Colonic mucosa (tissue), 4 donors: ENCODE results near the gene RPTOR. TPM values are rescaled to one million over a fixed set of nuclear protein-coding genes. Genes with fewer than 3 reads are reported as not detected.
"Not testable (repeated sequence)": the region's sequence is repeated elsewhere in the genome, so short reads cannot be mapped to it uniquely, and the experiment has no call there.

Source experiments
- DNase-seq: peaks from one replicate; pipeline ENCODE4 v3.0.0-alpha.2; 2020
- H3K27ac ChIP-seq: fragments of 200-600 bp; one replicate; pipeline ENCODE4 v1.8.0; 2021
- H3K27me3 ChIP-seq: fragments of 200-600 bp; one replicate; pipeline ENCODE4 v1.8.0; 2021
- H3K36me3 ChIP-seq: fragments of 200-600 bp; one replicate; pipeline ENCODE4 v1.8.0; 2021
- H3K4me1 ChIP-seq: fragments of 200-600 bp; one replicate; pipeline ENCODE4 v1.8.0; 2021; ENCODE audit warnings: mild to moderate bottlenecking
- H3K4me3 ChIP-seq: fragments of 200-600 bp; one replicate; pipeline ENCODE4 v1.8.0; 2021
- H3K9ac ChIP-seq, 2 donors: one replicate each; pipeline ENCODE4 v1.7.0; 2013; ENCODE audit warnings: control low read depth in 2 of 2, low read depth in 2 of 2, low read length in 2 of 2
- H3K9me3 ChIP-seq: fragments of 200-600 bp; one replicate; pipeline ENCODE4 v1.8.0; 2021
- intact Hi-C: fragments of 100-400 bp; cut with DNase I; formaldehyde crosslinking; loops from one replicate; pipeline ENCODE4 v1.14.1; 2022
- total RNA-seq, 2 donors: library from RNA; stranded (reverse); fragmentation: NEBNext Ultra II Directional in 1 of 2; extraction: Animal tissue kit (Norgen Biotek cat#: 25700) in 1 of 2; gene quantifications; one replicate each; pipeline ENCODE4 v1.2.1, GENCODE V29; 2021
- TF ChIP-seq, protein P1 (sequence below): fragments of 200-600 bp; IDR thresholded peaks from one replicate; pipeline ENCODE4 v1.8.0; 2022; ENCODE audit warnings: antibody characterized with exemption, mild to moderate bottlenecking
- donor health status: healthy.
- donor health status: DM: no; HTN: no; CAD: no.
- donor health status: DM: no; HTN: no; CAD: no.

Gene RPTOR
- total RNA-seq, 2 donors from 2014 or later = 21.2 to 39.6 TPM

DNA sequence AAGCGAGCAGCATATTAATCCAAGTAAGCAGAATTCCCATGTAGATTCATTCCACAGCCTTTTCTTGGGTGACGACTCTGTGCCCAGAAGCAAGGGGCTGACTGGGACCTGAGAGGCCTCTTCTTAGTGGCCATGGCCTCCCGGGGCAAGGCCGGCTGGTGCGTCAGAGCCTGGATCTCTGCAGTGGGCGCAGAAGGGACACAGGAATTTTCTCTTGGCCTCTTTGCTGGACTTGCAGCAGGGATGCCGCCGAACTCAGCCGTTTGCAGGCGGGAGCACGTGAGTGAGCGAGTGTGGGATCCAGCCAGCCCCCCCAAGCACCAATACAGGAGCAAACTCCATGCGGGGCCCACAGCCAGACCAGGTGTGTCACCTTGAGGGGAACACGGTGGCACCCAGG, 151.8 kb downstream of the RPTOR start:
- Histone ChIP-seq H3K36me3 (no peaks in the 10 kb centered on the region), H3K4me1 (peaks cover 5% of the 10 kb centered on the region), H3K9me3 (no peaks in the 10 kb centered on the region), H3K4me3 (no peak overlapping the region), H3K27ac (no peak overlapping the region), H3K27me3 (no peaks in the 10 kb centered on the region), H3K9ac (no peak overlapping the region)
- TF ChIP-seq, protein P1, sequence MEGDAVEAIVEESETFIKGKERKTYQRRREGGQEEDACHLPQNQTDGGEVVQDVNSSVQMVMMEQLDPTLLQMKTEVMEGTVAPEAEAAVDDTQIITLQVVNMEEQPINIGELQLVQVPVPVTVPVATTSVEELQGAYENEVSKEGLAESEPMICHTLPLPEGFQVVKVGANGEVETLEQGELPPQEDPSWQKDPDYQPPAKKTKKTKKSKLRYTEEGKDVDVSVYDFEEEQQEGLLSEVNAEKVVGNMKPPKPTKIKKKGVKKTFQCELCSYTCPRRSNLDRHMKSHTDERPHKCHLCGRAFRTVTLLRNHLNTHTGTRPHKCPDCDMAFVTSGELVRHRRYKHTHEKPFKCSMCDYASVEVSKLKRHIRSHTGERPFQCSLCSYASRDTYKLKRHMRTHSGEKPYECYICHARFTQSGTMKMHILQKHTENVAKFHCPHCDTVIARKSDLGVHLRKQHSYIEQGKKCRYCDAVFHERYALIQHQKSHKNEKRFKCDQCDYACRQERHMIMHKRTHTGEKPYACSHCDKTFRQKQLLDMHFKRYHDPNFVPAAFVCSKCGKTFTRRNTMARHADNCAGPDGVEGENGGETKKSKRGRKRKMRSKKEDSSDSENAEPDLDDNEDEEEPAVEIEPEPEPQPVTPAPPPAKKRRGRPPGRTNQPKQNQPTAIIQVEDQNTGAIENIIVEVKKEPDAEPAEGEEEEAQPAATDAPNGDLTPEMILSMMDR = no peak
- no peak for DNase-seq
- intact Hi-C loops = no loop called here

DNA sequence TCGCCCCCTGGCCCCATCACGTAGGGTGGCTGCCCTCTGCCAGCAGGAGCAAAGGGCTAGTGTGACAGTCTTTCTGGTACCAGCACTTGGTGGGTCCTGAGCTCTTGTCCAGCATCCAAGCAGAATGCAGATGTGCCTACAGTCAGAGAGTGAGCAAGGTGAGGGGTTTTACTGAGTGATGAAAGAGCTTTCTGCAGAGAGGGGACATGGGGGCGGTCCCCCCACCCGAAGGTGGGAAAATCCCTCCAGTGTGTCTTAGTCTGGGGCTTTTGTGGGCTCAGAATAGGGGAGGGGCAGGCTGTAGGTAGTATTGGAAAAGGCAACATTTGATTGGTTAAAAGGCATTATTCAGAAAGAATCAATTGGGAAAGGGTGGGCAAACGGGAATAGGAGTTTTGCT, 152.3 kb downstream of the RPTOR start:
- Histone ChIP-seq H3K27ac (no peak overlapping the region), H3K9ac (no peak overlapping the region), H3K4me3 (no peak overlapping the region), H3K4me1 (peaks cover 5% of the 10 kb centered on the region), H3K36me3 (no peaks in the 10 kb centered on the region), H3K27me3 (no peaks in the 10 kb centered on the region), H3K9me3 (no peaks in the 10 kb centered on the region)
- intact Hi-C loops = no loop called here
- TF ChIP-seq, protein P1 = no peak
- no peak for DNase-seq

DNA sequence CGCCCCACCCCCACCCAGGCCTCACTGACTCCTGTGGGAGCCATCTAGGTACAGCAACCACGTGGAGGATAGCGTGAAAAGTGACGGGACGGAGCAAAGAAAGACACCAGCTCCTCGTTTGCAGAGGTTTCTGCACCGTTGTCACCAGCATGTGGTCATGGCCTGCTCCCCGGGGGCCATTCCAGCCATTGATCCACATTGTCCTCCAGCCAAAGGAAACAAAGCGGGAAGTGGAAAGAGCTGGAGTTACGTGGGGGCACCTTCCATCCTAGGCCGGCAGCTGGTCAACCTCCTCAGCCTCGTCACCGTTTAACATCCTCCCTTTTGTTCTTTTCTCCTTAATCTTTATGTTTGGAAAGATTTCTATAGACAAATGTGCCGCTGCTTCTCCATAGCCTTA, 153.7 kb downstream of the RPTOR start:
- no peaks in the 10 kb centered on the region for H3K9me3 ChIP-seq
- H3K27ac ChIP-seq = no peak overlapping the region
- no peak overlapping the region for H3K9ac ChIP-seq
- no peaks in the 10 kb centered on the region for H3K27me3 ChIP-seq
- peaks cover 5% of the 10 kb centered on the region for H3K4me1 ChIP-seq
- TF ChIP-seq, protein P1 = no peak
- H3K4me3 ChIP-seq = no peak overlapping the region
- H3K36me3 ChIP-seq = no peaks in the 10 kb centered on the region
- intact Hi-C loops = no loop called here
- no peak for DNase-seq

DNA sequence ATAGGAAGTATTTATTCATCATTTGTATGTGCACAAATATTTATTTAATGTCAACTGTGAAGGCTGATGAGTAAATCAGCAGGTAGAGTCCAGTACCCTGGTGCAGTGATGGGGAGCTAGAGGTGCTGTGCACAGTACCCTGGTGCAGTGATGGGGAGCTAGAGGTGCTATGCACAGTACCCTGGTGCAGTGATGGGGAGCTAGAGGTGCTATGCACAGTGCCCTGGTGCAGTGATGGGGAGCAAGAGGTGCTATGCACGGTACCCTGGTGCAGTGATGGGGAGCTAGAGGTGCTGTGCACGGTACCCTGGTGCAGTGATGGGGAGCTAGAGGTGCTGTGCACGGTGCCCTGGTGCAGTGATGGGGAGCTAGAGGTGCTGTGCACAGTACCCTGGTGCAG, 154.6 kb downstream of the RPTOR start:
- H3K4me1 ChIP-seq, H3K36me3 ChIP-seq, H3K27me3 ChIP-seq, DNase-seq, H3K27ac ChIP-seq, H3K9ac ChIP-seq, intact Hi-C loops, H3K4me3 ChIP-seq, H3K9me3 ChIP-seq: not testable (repeated sequence)

DNA sequence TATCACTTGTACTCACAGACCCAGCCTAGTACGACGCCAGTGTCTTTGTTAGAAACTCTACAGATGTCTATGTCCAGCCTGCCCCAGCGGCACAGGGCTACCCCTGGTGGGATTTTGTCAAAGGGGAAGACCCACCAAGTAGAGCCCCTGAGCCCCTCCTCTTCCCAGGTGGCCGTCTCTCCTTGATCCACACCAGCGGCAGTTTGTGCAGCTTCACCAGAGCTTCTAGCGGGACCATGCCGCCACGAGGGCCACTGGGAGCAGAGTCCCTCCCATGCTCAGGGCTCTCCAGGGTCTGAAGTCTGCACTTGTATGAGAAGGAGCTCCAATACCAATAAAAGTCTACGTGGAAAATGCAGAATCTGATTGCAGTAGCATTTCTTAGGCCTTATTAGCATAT, 157.1 kb downstream of the RPTOR start:
- no peaks in the 10 kb centered on the region for H3K9me3 ChIP-seq
- TF ChIP-seq, protein P1 = no peak
- intact Hi-C loops = no loop called here
- no peaks in the 10 kb centered on the region for H3K36me3 ChIP-seq
- H3K27ac ChIP-seq = no peak overlapping the region
- H3K4me1 ChIP-seq = no peaks in the 10 kb centered on the region
- H3K9ac ChIP-seq = no peak overlapping the region
- no peaks in the 10 kb centered on the region for H3K27me3 ChIP-seq
- DNase-seq = no peak
- H3K4me3 ChIP-seq = no peak overlapping the region

DNA sequence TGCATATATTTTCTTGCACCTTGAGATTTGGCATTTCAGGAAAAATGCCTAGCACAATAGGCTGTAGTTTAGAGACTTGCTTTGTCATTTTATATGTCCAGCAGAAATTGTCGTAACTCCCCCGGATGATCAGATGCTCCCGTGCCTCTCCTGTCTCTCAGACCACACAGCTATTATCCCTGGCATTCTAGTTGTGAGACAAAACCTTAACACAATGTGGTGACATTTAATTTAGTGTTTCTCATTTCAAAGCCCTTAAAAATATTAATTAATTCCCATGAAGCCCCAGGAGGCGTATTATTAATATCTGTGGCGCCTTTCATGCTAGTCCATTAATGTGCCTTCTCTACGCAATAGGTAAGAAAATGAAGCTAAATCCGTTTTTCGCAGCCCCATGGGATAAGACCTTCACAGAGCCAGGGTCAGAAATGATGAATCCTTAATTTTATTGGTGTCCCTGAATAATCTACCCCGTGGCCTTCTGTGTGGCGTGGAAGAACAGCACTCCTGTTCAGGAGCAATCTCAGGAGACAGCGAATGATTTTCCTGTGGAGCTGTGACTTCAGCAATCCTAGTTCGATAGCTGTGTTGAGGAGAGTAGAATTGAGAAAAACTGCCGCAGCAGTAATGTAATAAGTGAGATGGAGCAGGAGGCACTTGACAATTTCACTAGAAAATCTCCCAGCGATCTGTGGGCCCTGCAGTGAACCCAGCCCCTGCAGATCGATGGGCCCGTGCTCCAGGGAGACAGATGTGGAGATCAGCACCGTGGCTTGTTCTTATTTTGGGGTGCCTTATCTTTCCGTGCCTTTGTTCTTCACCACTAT, 157.9 kb downstream of the RPTOR start:
- no peak overlapping the region for H3K27ac ChIP-seq
- H3K4me3 ChIP-seq = no peak overlapping the region
- no peaks in the 10 kb centered on the region for H3K4me1 ChIP-seq
- no peaks in the 10 kb centered on the region for H3K9me3 ChIP-seq
- H3K9ac ChIP-seq = no peak overlapping the region
- intact Hi-C loops = no loop called here
- DNase-seq = no peak
- no peaks in the 10 kb centered on the region for H3K36me3 ChIP-seq
- no peaks in the 10 kb centered on the region for H3K27me3 ChIP-seq
- TF ChIP-seq, protein P1 = no peak
